Rectal smooth muscle tissue (tissue), 1 donor: Measurements from ENCODE around the gene TET1.
"Not testable (repeated sequence)": the region's sequence is repeated elsewhere in the genome, so short reads cannot be mapped to it uniquely, and the experiment has no call there.

ENCODE experiments used
- H3K27ac ChIP-seq: one replicate; pipeline ENCODE4 v1.7.0; 2013; ENCODE audit warnings: low read depth, low read length, inconsistent platforms
- H3K27me3 ChIP-seq: one replicate; pipeline ENCODE4 v1.7.0; 2013; ENCODE audit warnings: low read length; ENCODE audit not compliant: control insufficient read depth, insufficient read depth
- H3K36me3 ChIP-seq: one replicate; pipeline ENCODE4 v1.7.0; 2013; ENCODE audit warnings: low read length; ENCODE audit not compliant: control insufficient read depth, insufficient read depth
- H3K4me1 ChIP-seq: one replicate; pipeline ENCODE4 v1.7.0; 2013; ENCODE audit warnings: low read length; ENCODE audit not compliant: control insufficient read depth, insufficient read depth
- H3K4me3 ChIP-seq: one replicate; pipeline ENCODE4 v1.7.0; 2013; ENCODE audit warnings: low read length
- H3K9ac ChIP-seq: one replicate; pipeline ENCODE4 v1.7.0; 2013; ENCODE audit warnings: low read length

The TET1 gene

DNA sequence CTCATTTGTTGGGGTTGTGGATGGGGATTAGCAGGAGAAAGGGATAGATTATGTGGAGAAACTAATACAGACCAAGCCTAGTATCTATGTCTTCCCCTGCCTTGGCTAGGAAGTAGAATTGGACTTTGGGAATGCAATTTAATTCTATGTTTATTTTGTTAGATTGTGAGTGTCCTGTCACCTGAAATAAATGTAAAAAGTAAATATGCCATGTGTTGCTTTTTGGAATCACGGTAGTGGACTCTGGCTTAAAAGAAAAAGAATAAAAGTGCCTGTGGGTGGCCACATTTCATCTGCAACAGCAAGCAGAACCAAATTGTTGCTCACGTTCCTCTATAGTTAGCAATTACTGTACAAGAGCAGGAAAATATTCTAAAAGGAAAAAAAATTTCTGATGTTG is 42.3 kb downstream of the TET1 start:
- Histone ChIP-seq H3K4me3 (no peak overlapping the region), H3K9ac (no peak overlapping the region), H3K27me3 (no peaks in the 10 kb centered on the region), H3K27ac (no peak overlapping the region), H3K36me3 (peaks cover 2% of the 10 kb centered on the region), H3K4me1 (peaks cover 15% of the 10 kb centered on the region)

DNA sequence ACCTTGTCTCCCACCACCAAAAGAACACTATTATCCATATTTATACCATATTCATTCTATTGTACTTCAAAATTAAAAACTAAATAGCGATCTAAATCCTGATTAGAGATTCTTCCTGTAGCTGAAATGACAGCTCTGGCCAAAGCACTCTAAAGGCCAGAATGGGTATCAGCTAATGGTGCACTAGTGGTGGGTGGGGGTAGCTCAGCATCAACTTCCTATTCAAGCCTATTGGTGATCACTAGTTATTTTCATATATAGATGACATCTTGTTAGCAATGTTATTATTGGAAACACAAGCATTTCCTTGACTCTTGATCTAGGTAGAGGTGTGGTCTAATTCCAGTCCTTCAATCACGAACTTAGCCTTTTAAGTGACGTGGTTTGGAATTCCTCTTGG is 43.6 kb downstream of the TET1 start:
- Histone ChIP-seq H3K9ac (no peak overlapping the region), H3K27ac (no peak overlapping the region), H3K36me3 (peaks cover 2% of the 10 kb centered on the region), H3K4me3 (no peak overlapping the region), H3K27me3 (no peaks in the 10 kb centered on the region), H3K4me1 (peaks cover 15% of the 10 kb centered on the region)

DNA sequence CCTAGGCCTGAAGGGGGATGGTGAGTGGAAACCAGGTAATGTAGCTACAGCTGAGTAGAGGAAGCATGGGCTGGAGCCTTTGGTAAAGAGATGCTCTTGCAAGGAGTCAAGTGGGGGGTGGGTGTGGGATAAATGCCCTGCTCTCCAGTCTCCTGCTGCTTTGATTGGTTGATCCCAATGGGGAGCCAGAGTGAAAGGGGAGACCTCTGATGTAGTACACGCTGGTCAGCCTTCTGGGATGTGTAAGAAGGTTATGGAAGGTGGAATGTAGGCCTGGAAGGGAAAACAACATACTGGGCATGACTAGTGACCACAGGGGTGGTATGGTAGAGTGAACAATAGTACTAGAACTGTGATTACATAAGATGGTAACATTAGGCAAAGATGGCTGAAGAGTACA is 44.3 kb downstream of the TET1 start:
- Histone ChIP-seq H3K27me3 (no peaks in the 10 kb centered on the region), H3K9ac (no peak overlapping the region), H3K4me1 (peaks cover 10% of the 10 kb centered on the region), H3K36me3 (peaks cover 2% of the 10 kb centered on the region), H3K4me3 (no peak overlapping the region), H3K27ac (no peak overlapping the region)

DNA sequence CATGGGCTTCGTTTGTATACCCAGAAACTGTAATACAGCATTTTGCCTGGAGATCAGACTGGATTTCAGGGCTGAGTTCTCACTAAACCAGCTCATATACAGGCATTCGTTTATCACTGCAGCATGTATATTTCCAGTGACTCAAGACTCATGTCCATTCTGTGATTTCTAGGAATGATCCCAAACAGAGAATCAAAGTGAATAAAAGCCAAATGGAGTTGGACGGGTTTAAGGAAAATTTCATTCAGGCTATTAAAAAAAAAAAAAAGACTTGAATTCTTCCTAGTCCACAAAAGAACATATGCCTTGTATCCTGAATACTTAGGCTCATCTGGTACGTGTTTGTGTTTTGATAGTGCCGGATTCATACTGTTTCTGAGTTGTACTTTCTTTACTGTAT is 46.8 kb downstream of the TET1 start:
- Histone ChIP-seq H3K36me3 (peaks cover 2% of the 10 kb centered on the region), H3K27me3 (no peaks in the 10 kb centered on the region), H3K4me3 (no peak overlapping the region), H3K27ac (no peak overlapping the region), H3K9ac (no peak overlapping the region), H3K4me1 (peaks cover 4% of the 10 kb centered on the region)

DNA sequence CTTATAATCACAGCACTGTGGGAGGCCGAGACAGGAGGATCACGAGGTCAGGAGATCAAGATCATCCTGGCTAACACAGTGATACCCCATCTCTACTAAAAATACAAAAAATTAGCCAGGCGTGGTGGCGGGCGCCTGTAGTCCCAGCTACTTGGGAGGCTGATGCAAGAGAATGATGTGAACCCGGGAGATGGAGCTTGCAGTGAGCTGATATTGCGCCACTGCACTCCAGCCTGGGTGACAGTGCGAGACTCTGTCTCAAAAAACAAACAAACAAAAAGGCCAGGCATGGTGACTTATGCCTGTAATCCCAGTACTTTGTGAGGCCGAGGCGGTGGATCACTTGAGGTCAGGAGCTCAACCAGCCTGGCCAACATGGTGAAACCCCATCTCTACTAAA is 49.9 kb downstream of the TET1 start:
- not testable (repeated sequence) for H3K4me1 ChIP-seq, H3K27ac ChIP-seq, H3K4me3 ChIP-seq, H3K27me3 ChIP-seq, H3K9ac ChIP-seq, H3K36me3 ChIP-seq

DNA sequence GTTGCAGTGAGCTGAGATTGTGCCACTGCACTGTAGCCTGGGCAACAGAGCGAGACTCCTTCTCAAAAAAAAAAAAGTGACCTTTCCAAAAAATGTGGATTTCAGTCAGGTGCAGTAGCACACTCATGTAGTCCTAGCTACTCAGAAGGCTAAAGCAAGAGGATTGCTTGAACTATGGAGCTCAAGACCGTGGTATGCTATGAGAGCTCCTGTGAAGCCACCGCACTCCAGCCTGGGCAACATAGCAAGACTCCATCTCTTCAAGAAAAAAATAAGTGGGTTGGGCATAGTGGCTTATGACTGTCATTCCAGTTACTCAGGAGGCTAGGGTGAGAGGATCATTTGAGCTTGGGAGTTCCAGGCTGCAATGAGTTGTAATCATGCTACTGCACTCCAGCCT is 51.1 kb downstream of the TET1 start:
- Histone ChIP-seq H3K36me3 (no peaks in the 10 kb centered on the region), H3K9ac (no peak overlapping the region), H3K27me3 (no peaks in the 10 kb centered on the region), H3K27ac (no peak overlapping the region), H3K4me1 (no peaks in the 10 kb centered on the region), H3K4me3 (no peak overlapping the region)

DNA sequence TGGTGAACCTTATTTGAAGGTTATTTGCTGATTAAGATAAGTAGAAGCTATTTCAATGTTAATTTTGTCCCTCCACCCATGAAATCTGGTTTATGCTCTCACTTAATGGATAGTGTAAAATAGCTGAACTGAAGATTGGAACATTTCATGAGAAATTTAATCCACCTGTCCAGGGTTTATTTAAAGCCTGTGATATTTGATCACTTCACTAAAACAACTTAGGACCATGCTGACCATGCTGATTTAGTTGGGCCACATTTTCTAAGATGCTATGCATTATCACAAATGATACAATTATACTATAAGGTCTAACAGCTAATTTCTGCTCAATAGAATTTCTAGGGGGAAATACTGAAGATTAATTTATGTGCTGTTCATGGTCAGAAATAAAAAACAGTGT is 53.8 kb downstream of the TET1 start:
- not testable (repeated sequence) for H3K4me1 ChIP-seq, H3K4me3 ChIP-seq, H3K27me3 ChIP-seq, H3K9ac ChIP-seq, H3K27ac ChIP-seq, H3K36me3 ChIP-seq

DNA sequence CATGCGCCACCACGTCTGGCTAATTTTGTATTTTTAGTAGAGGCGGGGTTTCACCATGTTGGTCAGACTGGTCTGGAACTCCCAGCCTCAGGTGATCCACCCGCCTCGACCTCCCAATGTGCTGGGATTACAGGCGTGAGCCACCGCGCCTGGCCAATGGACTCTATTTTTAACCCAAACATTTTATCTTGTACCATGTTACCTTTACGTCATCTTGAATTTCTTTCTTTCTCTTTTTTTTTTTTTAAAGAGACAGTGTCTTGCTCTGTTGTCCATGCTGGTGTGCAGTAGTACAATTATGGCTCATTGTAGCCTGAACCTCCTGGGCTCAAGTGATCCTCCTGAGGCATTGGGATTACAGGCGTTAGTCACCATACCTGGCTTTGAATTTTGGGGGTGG is 57.6 kb downstream of the TET1 start:
- not testable (repeated sequence) for H3K27me3 ChIP-seq, H3K9ac ChIP-seq, H3K27ac ChIP-seq, H3K4me3 ChIP-seq, H3K36me3 ChIP-seq, H3K4me1 ChIP-seq

DNA sequence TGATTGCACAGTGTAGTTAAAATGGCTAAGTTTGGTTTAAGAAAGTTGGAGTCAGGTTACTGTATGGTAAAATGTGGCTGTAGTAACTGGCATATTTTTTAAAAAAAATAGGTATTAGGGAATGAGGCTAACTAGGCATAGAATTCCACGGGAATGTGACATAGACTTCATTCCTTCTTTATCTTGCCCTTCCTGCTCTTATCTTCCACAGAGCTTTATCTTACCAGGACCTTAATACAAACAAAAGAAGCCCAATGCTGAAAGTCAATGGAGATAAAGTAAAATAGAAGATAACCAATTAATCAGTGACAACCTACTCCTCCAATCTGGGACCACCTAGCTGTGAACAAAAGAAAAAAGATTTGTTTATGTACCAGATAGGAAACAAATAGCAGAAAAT is 58.1 kb downstream of the TET1 start:
- Histone ChIP-seq H3K36me3 (no peaks in the 10 kb centered on the region), H3K9ac (no peak overlapping the region), H3K27me3 (no peaks in the 10 kb centered on the region), H3K4me3 (no peak overlapping the region), H3K27ac (no peak overlapping the region), H3K4me1 (no peaks in the 10 kb centered on the region)

DNA sequence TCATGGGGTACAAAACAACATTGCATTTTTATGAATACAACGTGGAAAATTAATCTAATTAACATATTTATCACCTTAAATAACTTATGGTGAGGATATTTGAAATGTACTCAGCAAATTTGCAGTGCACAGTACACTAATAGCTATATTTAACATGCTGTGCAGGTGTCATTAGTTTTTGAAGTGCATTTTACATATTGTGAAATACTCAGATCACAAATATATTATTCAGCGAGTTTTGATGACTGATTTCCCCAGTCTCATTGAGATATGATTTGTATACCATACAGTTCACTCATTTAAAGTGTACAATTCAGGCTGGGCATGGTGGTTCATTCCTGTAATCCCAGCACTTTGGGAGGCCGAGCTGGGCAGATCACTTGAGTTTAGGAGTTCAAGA is 59.5 kb downstream of the TET1 start:
- no peak overlapping the region for H3K27ac ChIP-seq
- no peaks in the 10 kb centered on the region for H3K4me1 ChIP-seq
- no peaks in the 10 kb centered on the region for H3K27me3 ChIP-seq
- no peak overlapping the region for H3K9ac ChIP-seq
- no peaks in the 10 kb centered on the region for H3K36me3 ChIP-seq
- H3K4me3 ChIP-seq, result no peak overlapping the region

DNA sequence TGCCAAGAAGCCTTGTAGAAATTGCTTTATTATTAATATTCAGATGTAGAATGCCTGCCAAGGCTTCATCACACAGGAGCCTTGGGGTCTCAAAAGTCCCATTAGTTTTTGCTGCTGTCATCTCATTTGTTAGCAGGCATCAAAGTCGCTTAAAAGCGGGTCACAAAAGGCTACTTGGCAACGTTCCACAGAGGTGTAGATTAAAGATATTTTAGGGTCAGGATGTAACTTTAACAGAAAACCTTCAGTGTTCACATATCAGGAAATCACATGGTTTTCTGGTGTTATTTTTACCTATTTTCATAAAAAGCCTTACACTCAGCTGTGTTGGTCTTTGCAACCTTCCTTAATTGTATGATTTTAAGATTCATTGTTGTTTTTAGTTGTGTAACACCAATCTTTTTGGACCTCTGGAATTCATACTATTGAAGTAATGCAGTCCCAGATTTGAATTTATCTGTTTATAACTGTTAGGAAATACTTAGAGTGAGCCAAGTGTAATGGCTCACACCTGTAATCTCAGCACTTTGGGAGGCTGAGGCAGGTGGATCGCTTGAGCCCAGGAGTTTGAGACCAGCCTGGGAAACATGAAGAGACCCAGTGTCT is 65.3 kb downstream of the TET1 start:
- H3K4me3 ChIP-seq, result no peak overlapping the region
- H3K4me1 ChIP-seq, result no peaks in the 10 kb centered on the region
- no peak overlapping the region for H3K9ac ChIP-seq
- H3K27ac ChIP-seq, result no peak overlapping the region
- H3K36me3 ChIP-seq, result no peaks in the 10 kb centered on the region
- H3K27me3 ChIP-seq, result no peaks in the 10 kb centered on the region

DNA sequence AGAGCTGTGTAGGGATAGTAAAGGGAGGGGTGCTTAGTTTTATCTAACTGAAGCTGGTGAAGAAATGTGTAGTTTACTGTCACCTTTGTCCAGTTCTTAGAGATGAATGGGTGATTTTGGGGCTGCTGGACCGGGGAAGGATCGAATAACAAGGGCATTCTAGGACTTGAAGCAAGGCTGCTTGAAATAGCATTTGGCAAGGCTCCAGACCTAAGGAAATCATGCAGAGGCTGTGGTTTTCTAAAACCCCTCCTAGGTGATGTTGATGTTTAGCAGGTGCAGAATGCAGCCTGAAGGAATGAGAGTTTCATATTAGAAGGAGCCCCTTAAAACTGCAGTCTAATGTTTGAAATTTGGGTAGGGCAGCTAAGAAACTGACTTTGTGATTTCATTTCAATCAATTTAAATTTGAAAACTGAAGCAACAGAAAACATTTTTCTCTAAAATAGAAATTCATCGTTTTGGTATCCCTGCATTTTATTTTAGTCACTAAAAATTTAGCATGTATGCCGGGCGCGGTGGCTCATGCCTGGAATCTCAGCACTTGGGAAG is 68.5 kb downstream of the TET1 start:
- Histone ChIP-seq H3K36me3 (no peaks in the 10 kb centered on the region), H3K4me3 (no peak overlapping the region), H3K27me3 (no peaks in the 10 kb centered on the region), H3K9ac (no peak overlapping the region), H3K4me1 (no peaks in the 10 kb centered on the region), H3K27ac (no peak overlapping the region)

DNA sequence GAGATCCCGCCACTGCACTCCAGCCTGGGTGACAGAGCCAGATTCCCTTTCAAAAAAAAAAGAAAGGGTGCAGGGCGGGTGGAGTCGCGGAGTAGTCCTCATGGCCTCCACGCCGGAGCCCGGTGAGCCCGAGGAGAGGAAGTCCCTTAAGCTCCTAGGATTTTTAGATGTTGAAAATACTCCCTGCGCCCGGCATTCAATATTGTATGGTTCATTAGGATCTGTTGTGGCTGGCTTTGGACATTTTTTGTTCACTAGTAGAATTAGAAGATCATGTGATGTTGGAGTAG is 72.1 kb downstream of the TET1 start:
- not testable (repeated sequence) for H3K4me1 ChIP-seq, H3K27ac ChIP-seq, H3K36me3 ChIP-seq, H3K4me3 ChIP-seq, H3K27me3 ChIP-seq, H3K9ac ChIP-seq
